Lung (tissue), 12 donors: Measurements from ENCODE around the gene IL16. TPM values are rescaled to one million over a fixed set of nuclear protein-coding genes. Genes with fewer than 3 reads are reported as not detected.
A peak's percentile ranks its signal among the peaks of the same experiment; 100 is the strongest.

Experiments
- ATAC-seq: fragments of 200-7000 bp; cut with Tn5 transposase; one replicate; pipeline ENCODE4 v1.9.1; 2020; ENCODE audit warnings: moderate number of reproducible peaks; ENCODE audit not compliant: insufficient read depth, low FRiP score
- DNase-seq, 3 donors: peaks; one replicate each; pipeline ENCODE4 v3.0.0-alpha.2; 2013 to 2017
- H3K27ac ChIP-seq, 2 donors: one replicate each; pipeline ENCODE4 v1.5.1; 2013; ENCODE audit warnings: mild to moderate bottlenecking in 2 of 2, moderate library complexity in 2 of 2, control low read depth in 1 of 2, inconsistent platforms in 1 of 2, low read depth in 1 of 2, low read length in 1 of 2
- H3K27me3 ChIP-seq, 3 donors: one replicate each; pipeline ENCODE4 v1.5.1; 2013; ENCODE audit warnings: low read length in 2 of 3; ENCODE audit not compliant: control insufficient read depth in 3 of 3, insufficient read depth in 3 of 3
- H3K36me3 ChIP-seq, 4 donors: one replicate each; pipeline ENCODE4 v1.5.1; 2013; ENCODE audit warnings: low read length in 4 of 4, mild to moderate bottlenecking in 1 of 4, moderate library complexity in 1 of 4; ENCODE audit not compliant: control insufficient read depth in 4 of 4, insufficient read depth in 4 of 4
- H3K4me1 ChIP-seq, 5 donors: one replicate each; pipeline ENCODE4 v1.5.1; 2013; ENCODE audit warnings: low read length in 5 of 5, mild to moderate bottlenecking in 2 of 5, moderate library complexity in 1 of 5; ENCODE audit not compliant: control insufficient read depth in 5 of 5, insufficient read depth in 5 of 5
- H3K4me3 ChIP-seq: one replicate; pipeline ENCODE4 v1.5.1; 2013; ENCODE audit warnings: mild to moderate bottlenecking, control low read depth, moderate library complexity
- H3K9ac ChIP-seq, 2 donors: one replicate each; pipeline ENCODE4 v1.5.1; 2013; ENCODE audit warnings: low read length in 2 of 2, control low read depth in 1 of 2; ENCODE audit not compliant: insufficient read depth in 1 of 2
- H3K9me3 ChIP-seq, 4 donors: one replicate each; pipeline ENCODE4 v1.5.1; 2013; ENCODE audit warnings: low read length in 3 of 4, mild to moderate bottlenecking in 1 of 4, moderate library complexity in 1 of 4; ENCODE audit not compliant: control insufficient read depth in 4 of 4, insufficient read depth in 3 of 4
- CTCF ChIP-seq: IDR thresholded peaks from 2 replicates; pipeline ENCODE4 v1.5.1; 2012; ENCODE audit warnings: mild to moderate bottlenecking; ENCODE audit errors: control extremely low read depth, extremely low read depth
- WGBS, 2 donors: extraction: QIAGEN DNeasy Blood & Tissue Kit; methylation state at CpG; one replicate each; pipeline ENCODE4 v1.1.7; 2013; 5-methylcytosine and 5-hydroxymethylcytosine counted together
- polyA plus RNA-seq, 2 donors: library from polyadenylated mRNA; stranded (reverse); fragments of 200-250 nt; gene quantifications; one replicate each; pipeline ENCODE4 v1.2.1, GENCODE V29; 2013
- total RNA-seq, 2 donors: library from RNA; depleted of rRNA in 1 of 2; stranded (reverse); fragments of >200 nt in 1 of 2; gene quantifications; one replicate each; pipeline ENCODE4 v1.2.1, GENCODE V29; 2014 to 2021
- donor health status: control.
- donor health status: control.
- donor health status: Bipolar disorder and iron deficiency.
- donor health status: healthy.
- donor health status: DM: yes; HTN: yes; CAD: no.

The IL16 gene
- total and polyA plus RNA-seq, 4 donors, result 18.8 to 45.4 (median 24.4) TPM

DNA sequence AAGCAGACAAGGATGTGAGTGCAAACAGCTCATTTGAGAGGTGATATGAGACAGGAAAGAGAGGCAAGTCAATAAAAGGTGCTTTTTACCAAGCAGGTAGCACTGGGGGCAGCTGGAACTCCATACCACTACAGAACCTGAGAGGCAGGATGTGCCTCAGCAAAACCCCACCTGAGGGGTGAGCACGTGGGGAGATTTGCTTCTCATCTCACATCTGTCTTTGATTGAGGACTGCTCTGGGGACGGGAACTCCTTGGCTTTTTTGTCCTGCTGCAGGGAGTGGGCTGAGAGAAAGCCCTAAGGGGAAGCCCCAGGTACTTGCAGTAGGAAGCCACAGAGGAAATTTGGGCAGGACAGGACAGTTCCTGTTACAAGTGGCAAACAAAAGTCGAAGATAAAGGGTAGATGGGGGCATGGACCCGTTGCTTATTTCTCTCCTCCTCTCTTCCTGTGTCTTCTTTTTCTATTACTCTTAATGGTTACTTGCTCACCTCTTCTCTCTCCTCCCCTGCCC, 35.5 kb upstream of the IL16 start:
- 14 to 17% methylated on average over 4 of the region's 4 CpGs for WGBS, 2 donors
- no peak for DNase-seq
- no peak for ATAC-seq
- no peak overlapping the region for H3K9ac ChIP-seq
- peak overlapping the region in 1 of 2 donors; percentile 17 for H3K27ac ChIP-seq
- no peak for TF ChIP-seq CTCF
- H3K4me3 ChIP-seq, result no peak overlapping the region
- H3K36me3 ChIP-seq, result no peaks in the 10 kb centered on the region
- peaks cover 0 to 12% (median 6%) of the 10 kb centered on the region in 5 donors for H3K4me1 ChIP-seq
- no peaks in the 10 kb centered on the region for H3K9me3 ChIP-seq
- no peaks in the 10 kb centered on the region for H3K27me3 ChIP-seq

DNA sequence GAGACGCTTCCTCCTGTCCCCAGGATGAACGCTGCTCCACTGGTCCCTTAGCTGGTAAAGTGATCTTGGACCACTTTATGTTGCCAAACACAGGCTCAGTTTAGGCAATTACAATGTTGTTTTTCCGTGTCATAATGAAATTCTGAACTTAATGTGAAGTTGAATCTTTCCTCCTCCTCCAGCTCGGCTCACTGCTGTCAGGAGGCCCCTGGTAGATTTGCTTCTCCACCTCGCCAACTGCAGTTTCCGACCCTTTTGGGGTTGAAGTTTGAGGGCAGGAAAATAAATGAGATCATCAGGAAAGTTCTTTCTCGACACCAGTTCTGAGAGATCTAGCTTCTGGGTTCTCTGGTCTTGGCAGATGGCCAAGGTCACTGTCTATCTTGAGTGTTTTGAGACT, 34.8 kb upstream of the IL16 start:
- Histone ChIP-seq H3K4me1 (peaks cover 0 to 12% (median 6%) of the 10 kb centered on the region in 5 donors), H3K27ac (peak overlapping the region; percentile 3 to 17), H3K27me3 (no peaks in the 10 kb centered on the region), H3K9ac (no peak overlapping the region), H3K4me3 (no peak overlapping the region), H3K36me3 (no peaks in the 10 kb centered on the region), H3K9me3 (no peaks in the 10 kb centered on the region)
- ATAC-seq (no peak), DNase-seq (no peak)
- TF ChIP-seq CTCF, result no peak
- WGBS, 2 donors, result 72 to 76% methylated on average over 7 of the region's 7 CpGs

GRCh38 chr15:81163961-81164800, 32.5 kb upstream of the IL16 start:
- 68 to 74% methylated on average over 3 of the region's 3 CpGs for WGBS, 2 donors
- no peak overlapping the region for H3K9ac ChIP-seq
- H3K4me3 ChIP-seq, result no peak overlapping the region
- no peak for TF ChIP-seq CTCF
- H3K9me3 ChIP-seq, result no peaks in the 10 kb centered on the region
- H3K36me3 ChIP-seq, result no peaks in the 10 kb centered on the region
- DNase-seq (peak in 1 of 3 donors; percentile 52), ATAC-seq (no peak)
- no peaks in the 10 kb centered on the region for H3K27me3 ChIP-seq
- H3K27ac ChIP-seq, result peak overlapping the region in 1 of 2 donors; percentile 36
- H3K4me1 ChIP-seq, result peaks cover 4 to 12% (median 6%) of the 10 kb centered on the region in 5 donors
